ENCODE data around the gene GYS2. TPM values are rescaled to one million over a fixed set of nuclear protein-coding genes. Genes with fewer than 3 reads are reported as not detected.
"Not testable (repeated sequence)": the region's sequence is repeated elsewhere in the genome, so short reads cannot be mapped to it uniquely, and the experiment has no call there.

The GYS2 gene
- total RNA-seq, 4 donors from 2014 or later: not detected

- no peak overlapping the region for H3K27ac ChIP-seq
- DNase-seq: no peak
- intact Hi-C loops (cut with DNase I; ENCODE audit: low total_unique reads): no loop called here
- TF ChIP-seq POLR2A (IDR thresholded peaks at IDR 0.05) (no peak), CTCF (IDR thresholded peaks at IDR 0.05) (no peak)
- H3K4me1 ChIP-seq: no peaks in the 10 kb centered on the region
- no peaks in the 10 kb centered on the region for H3K36me3 ChIP-seq
- H3K27me3 ChIP-seq: no peaks in the 10 kb centered on the region
- no peaks in the 10 kb centered on the region for H3K9me3 ChIP-seq
- no peak overlapping the region for H3K4me3 ChIP-seq
These were observed 43.7 kb upstream of the GYS2 start for GRCh38 chr12:21648378-21648777.

DNA sequence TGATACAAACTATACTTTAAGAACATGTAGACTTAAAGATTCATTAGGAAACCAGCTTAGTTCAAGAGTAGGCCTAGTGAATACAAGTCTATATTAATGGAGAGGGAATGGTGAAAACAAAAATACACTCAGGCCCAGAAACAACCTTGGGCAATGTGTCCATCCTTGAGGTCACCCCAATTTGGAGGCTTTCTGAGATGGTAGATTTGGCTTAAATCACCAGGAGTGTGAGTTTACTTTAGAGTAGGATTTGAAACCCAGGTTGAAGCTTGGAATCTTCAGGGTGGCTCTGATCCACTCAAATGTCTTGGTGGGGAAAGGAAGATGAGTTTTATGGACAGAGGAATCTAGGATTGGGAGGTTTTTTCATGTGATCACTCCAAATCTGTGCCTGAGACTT is 42.5 kb upstream of the GYS2 start:
- Histone ChIP-seq H3K36me3 (no peaks in the 10 kb centered on the region), H3K4me3 (no peak overlapping the region), H3K27me3 (no peaks in the 10 kb centered on the region), H3K27ac (no peak overlapping the region), H3K9me3 (no peaks in the 10 kb centered on the region), H3K4me1 (no peaks in the 10 kb centered on the region)
- TF ChIP-seq POLR2A (IDR thresholded peaks at IDR 0.05): no peak
- TF ChIP-seq CTCF (IDR thresholded peaks at IDR 0.05): no peak
- intact Hi-C loops (cut with DNase I; ENCODE audit: low total_unique reads): no loop called here
- no peak for DNase-seq

DNA sequence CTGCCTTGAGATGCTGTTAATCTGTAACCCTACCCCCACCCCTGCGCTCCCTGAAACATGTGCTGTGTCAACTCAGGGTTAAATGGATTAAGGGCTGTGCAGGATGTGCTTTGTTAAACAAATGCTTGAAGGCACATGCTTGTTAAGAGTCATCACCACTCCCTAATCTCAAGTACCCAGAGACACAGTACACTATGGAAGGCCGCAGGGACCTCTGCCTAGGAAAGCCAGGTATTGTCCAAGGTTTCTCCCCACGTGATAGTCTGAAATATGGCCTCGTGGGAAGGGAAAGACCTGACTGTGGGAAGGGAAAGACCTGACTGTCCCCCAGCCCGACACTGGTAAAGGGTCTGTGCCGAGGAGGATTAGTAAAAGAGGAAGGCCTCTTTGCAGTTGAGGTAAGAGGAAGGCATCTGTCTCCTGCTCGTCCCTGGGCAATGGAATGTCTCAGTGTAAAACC is 40.4 kb upstream of the GYS2 start:
- H3K9me3 ChIP-seq; H3K4me3 ChIP-seq; H3K36me3 ChIP-seq; H3K27me3 ChIP-seq; H3K27ac ChIP-seq; DNase-seq; intact Hi-C loops (cut with DNase I; ENCODE audit: low total_unique reads); H3K4me1 ChIP-seq: not testable (repeated sequence)

DNA sequence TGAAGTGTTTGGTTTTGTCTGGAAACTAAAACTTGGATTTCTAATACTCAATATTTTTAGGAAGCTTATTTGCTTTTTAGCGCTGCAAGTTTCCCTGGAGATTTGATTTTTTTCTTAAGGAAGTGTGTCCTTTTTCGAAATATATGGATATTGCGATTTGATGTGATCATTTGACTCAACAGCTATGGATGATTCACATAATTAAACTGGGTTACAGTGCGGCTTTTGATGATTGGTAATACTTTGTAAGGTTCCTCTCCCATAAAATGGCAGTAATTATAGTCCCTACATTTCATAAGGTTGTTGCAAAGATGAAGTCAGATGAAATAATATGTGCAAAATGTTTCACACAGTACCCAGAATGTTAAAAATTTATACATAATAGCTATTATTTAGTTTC is 39.9 kb upstream of the GYS2 start:
- Histone ChIP-seq H3K27me3 (no peaks in the 10 kb centered on the region), H3K36me3 (no peaks in the 10 kb centered on the region), H3K4me1 (no peaks in the 10 kb centered on the region), H3K4me3 (no peak overlapping the region), H3K27ac (no peak overlapping the region), H3K9me3 (no peaks in the 10 kb centered on the region)
- DNase-seq: no peak
- intact Hi-C loops (cut with DNase I; ENCODE audit: low total_unique reads): no loop called here
- TF ChIP-seq CTCF (IDR thresholded peaks at IDR 0.05): no peak
- TF ChIP-seq POLR2A (IDR thresholded peaks at IDR 0.05): no peak

GRCh38 chr12:21643758-21644157 is 39.1 kb upstream of the GYS2 start:
- DNase-seq: no peak
- Histone ChIP-seq H3K9me3 (no peaks in the 10 kb centered on the region), H3K36me3 (no peaks in the 10 kb centered on the region), H3K4me1 (no peaks in the 10 kb centered on the region), H3K27me3 (no peaks in the 10 kb centered on the region), H3K27ac (no peak overlapping the region), H3K4me3 (no peak overlapping the region)
- intact Hi-C loops (cut with DNase I; ENCODE audit: low total_unique reads): no loop called here
- TF ChIP-seq CTCF (IDR thresholded peaks at IDR 0.05): no peak
- TF ChIP-seq POLR2A (IDR thresholded peaks at IDR 0.05): no peak

- no peak for DNase-seq
- no peaks in the 10 kb centered on the region for H3K36me3 ChIP-seq
These were observed 38.2 kb upstream of the GYS2 start for GRCh38 chr12:21642707-21643389.

More at GRCh38 chr12:21642707-21643389, 38.2 kb upstream of the GYS2 start:
- intact Hi-C loops (cut with DNase I; ENCODE audit: low total_unique reads): no loop called here
- no peak for TF ChIP-seq CTCF (IDR thresholded peaks at IDR 0.05)
- no peak for TF ChIP-seq POLR2A (IDR thresholded peaks at IDR 0.05)
- Histone ChIP-seq H3K27ac (no peak overlapping the region), H3K9me3 (no peaks in the 10 kb centered on the region), H3K27me3 (no peaks in the 10 kb centered on the region), H3K4me3 (no peak overlapping the region), H3K4me1 (no peaks in the 10 kb centered on the region)

Data from uterus (tissue), 4 donors.